Measurements from ENCODE around the gene DET1.
"Not testable (repeated sequence)": the region's sequence is repeated elsewhere in the genome, so short reads cannot be mapped to it uniquely, and the experiment has no call there.

DET1 gene

GRCh38 chr15:88539441-88539840 is 7.0 kb downstream of the DET1 start:
- no peak for DNase-seq

- no peak for DNase-seq
These were observed 7.5 kb downstream of the DET1 start for GRCh38 chr15:88538972-88539371.

- DNase-seq = no peak
These were observed 8.7 kb downstream of the DET1 start for GRCh38 chr15:88537591-88538317.

GRCh38 chr15:88535607-88536313 is 10.7 kb downstream of the DET1 start:
- DNase-seq = no peak

GRCh38 chr15:88535100-88535499 is 11.4 kb downstream of the DET1 start:
- no peak for DNase-seq

- no peak for DNase-seq
These were observed 13.1 kb downstream of the DET1 start for GRCh38 chr15:88533376-88533775.

- no peak for DNase-seq
These were observed 17.4 kb downstream of the DET1 start for GRCh38 chr15:88529021-88529630.

GRCh38 chr15:88526247-88526879 is 20.1 kb downstream of the DET1 start:
- DNase-seq = no peak

- no peak for DNase-seq
These were observed 21.1 kb downstream of the DET1 start for GRCh38 chr15:88525418-88525817.

GRCh38 chr15:88524094-88524493 is 22.4 kb downstream of the DET1 start:
- DNase-seq = not testable (repeated sequence)

GRCh38 chr15:88518903-88519302 is 27.6 kb downstream of the DET1 start:
- no peak for DNase-seq

GRCh38 chr15:88513195-88513594 is 33.3 kb downstream of the DET1 start:
- no peak for DNase-seq

- DNase-seq = no peak
These were observed 33.9 kb downstream of the DET1 start for GRCh38 chr15:88512601-88513000.

GRCh38 chr15:88512078-88512477 is 34.4 kb downstream of the DET1 start:
- DNase-seq = no peak

- DNase-seq = no peak
These were observed 35.3 kb downstream of the DET1 start for GRCh38 chr15:88511161-88511560.

- DNase-seq = no peak
These were observed 36.5 kb downstream of the DET1 start for GRCh38 chr15:88509964-88510363.

GRCh38 chr15:88509321-88509720 is 37.2 kb downstream of the DET1 start:
- DNase-seq = no peak

- no peak for DNase-seq
These were observed 39.9 kb downstream of the DET1 start for GRCh38 chr15:88506628-88507027.

- DNase-seq = no peak
These were observed 40.8 kb downstream of the DET1 start for GRCh38 chr15:88505721-88506120.

- no peak for DNase-seq
These were observed 42.0 kb downstream of the DET1 start for GRCh38 chr15:88504445-88504844.

- DNase-seq = no peak
These were observed 47.5 kb downstream of the DET1 start for GRCh38 chr15:88498996-88499395.

GRCh38 chr15:88497109-88497765 is 49.2 kb downstream of the DET1 start:
- DNase-seq = no peak

GRCh38 chr15:88493844-88494243 is 52.6 kb downstream of the DET1 start:
- no peak for DNase-seq
